ENCODE measurements around the gene MLLT10. TPM values are rescaled to one million over a fixed set of nuclear protein-coding genes. Genes with fewer than 3 reads are reported as not detected.

The MLLT10 gene
- total and polyA plus RNA-seq, 2 experiments from 2014 or later: 16.8 to 34.9 TPM

DNA sequence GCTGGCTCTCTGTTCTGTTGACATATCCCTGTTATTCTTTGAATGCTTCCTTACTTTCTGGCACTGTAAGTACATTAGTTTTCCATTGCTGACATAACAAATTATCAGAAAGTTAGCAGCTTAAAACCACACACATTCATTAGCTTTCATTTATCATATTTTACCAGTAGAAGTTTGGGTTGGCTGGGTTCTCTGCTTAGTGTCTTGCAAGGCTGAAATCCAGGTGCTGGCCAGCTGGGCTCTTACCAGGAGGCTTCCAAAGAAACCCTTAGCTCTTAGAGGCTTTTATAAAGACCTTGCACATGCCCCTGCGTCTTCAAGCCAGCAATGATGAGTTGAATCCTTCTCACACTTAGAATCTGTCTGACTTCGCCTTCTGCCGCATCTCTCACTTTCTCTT is 160.6 kb downstream of the MLLT10 start:
- Histone ChIP-seq H3K4me3 (no peak overlapping the region), H3K4me1 (ENCODE audit: insufficient read depth) (no peaks in the 10 kb centered on the region), H3K9me2 (replicated peaks; ENCODE audit: insufficient read depth) (no peaks in the 10 kb centered on the region), H3K79me2 (peaks cover 25% of the 10 kb centered on the region), H4K20me1 (ENCODE audit: insufficient read depth, poor library complexity, severe bottlenecking) (no peaks in the 10 kb centered on the region), H2AFZ (no peak overlapping the region), H3K36me3 (replicated peaks; ENCODE audit: insufficient read depth, low read depth) (no peaks in the 10 kb centered on the region), H3K27me3 (no peaks in the 10 kb centered on the region), H3K4me2 (no peak overlapping the region), H3K9me3 (ENCODE audit: low read depth) (peaks cover 6% of the 10 kb centered on the region), H3K27ac (no peak overlapping the region)
- TF ChIP-seq EZH2phosphoT487 (IDR thresholded peaks at IDR 0.05; ENCODE audit: low read depth, severe bottlenecking, unreplicated experiment) (no peak), EZH2 (IDR thresholded peaks at IDR 0.05; ENCODE audit: borderline replicate concordance) (no peak)
- TF ChIP-seq, protein P1, sequence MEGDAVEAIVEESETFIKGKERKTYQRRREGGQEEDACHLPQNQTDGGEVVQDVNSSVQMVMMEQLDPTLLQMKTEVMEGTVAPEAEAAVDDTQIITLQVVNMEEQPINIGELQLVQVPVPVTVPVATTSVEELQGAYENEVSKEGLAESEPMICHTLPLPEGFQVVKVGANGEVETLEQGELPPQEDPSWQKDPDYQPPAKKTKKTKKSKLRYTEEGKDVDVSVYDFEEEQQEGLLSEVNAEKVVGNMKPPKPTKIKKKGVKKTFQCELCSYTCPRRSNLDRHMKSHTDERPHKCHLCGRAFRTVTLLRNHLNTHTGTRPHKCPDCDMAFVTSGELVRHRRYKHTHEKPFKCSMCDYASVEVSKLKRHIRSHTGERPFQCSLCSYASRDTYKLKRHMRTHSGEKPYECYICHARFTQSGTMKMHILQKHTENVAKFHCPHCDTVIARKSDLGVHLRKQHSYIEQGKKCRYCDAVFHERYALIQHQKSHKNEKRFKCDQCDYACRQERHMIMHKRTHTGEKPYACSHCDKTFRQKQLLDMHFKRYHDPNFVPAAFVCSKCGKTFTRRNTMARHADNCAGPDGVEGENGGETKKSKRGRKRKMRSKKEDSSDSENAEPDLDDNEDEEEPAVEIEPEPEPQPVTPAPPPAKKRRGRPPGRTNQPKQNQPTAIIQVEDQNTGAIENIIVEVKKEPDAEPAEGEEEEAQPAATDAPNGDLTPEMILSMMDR (IDR thresholded peaks at IDR 0.05; ENCODE audit: poor library complexity): no peak
- WGBS (ENCODE audit: low lambda C conversion rate, missing lambda C conversion rate): 96% methylated on average over 3 of the region's 3 CpGs
- DNase-seq (ENCODE audit: low spot score): no peak

DNA sequence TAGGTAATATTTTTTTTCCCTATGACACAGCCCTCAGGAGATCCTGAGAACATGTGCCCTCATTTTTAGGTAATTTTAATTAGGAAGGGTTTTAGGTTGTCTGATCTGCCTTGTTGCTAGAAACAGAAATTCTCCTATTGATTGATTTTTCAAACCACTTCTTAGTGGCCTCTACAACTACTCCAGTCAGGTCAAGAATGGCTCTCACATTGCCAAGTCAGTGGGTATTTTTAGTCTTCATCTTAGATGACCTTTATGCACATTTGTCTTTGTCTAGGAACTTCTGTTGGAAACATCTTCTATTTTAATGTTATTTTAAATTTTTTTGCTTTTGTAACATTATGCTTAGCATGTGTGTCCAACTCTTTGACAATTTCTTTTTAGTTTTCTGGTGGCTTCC is 162.3 kb downstream of the MLLT10 start:
- Histone ChIP-seq H3K27me3 (no peaks in the 10 kb centered on the region), H3K36me3 (replicated peaks; ENCODE audit: insufficient read depth, low read depth) (no peaks in the 10 kb centered on the region), H3K27ac (no peak overlapping the region), H3K9me2 (replicated peaks; ENCODE audit: insufficient read depth) (no peaks in the 10 kb centered on the region), H3K79me2 (peaks cover 42% of the 10 kb centered on the region), H3K9me3 (ENCODE audit: low read depth) (peaks cover 13% of the 10 kb centered on the region), H3K4me2 (no peak overlapping the region), H2AFZ (no peak overlapping the region), H3K4me3 (no peak overlapping the region), H4K20me1 (ENCODE audit: insufficient read depth, poor library complexity, severe bottlenecking) (no peaks in the 10 kb centered on the region), H3K4me1 (ENCODE audit: insufficient read depth) (no peaks in the 10 kb centered on the region)
- TF ChIP-seq, protein P1 (IDR thresholded peaks at IDR 0.05; ENCODE audit: poor library complexity): no peak
- no peak for TF ChIP-seq EZH2phosphoT487 (IDR thresholded peaks at IDR 0.05; ENCODE audit: low read depth, severe bottlenecking, unreplicated experiment)
- TF ChIP-seq EZH2 (IDR thresholded peaks at IDR 0.05; ENCODE audit: borderline replicate concordance): no peak
- no peak for DNase-seq (ENCODE audit: low spot score)

DNA sequence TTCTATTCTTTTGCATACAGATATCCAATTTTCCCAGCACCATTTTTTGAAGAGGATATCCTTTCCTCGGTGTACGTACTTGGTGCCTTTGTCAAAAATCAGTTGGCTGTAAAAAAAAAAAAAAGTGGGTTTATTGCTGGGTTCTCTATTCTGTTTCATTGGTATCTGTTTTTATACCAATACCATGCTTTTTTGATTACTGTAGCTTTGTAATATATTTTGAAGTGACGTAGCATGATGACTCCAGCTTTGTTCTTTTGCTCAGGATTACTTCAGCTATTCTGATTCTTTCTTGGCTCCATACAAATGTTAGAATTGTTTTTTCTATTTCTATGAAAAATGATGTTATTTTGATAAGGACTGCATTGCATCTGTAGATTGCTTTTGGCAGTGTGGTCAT is 165.5 kb downstream of the MLLT10 start:
- 99% methylated on average over 3 of the region's 3 CpGs for WGBS (ENCODE audit: low lambda C conversion rate, missing lambda C conversion rate)
- DNase-seq (ENCODE audit: low spot score): no peak
- H2AFZ ChIP-seq: no peak overlapping the region
- TF ChIP-seq EZH2phosphoT487 (IDR thresholded peaks at IDR 0.05; ENCODE audit: low read depth, severe bottlenecking, unreplicated experiment) (no peak), EZH2 (IDR thresholded peaks at IDR 0.05; ENCODE audit: borderline replicate concordance) (no peak)
- no peaks in the 10 kb centered on the region for H4K20me1 ChIP-seq (ENCODE audit: insufficient read depth, poor library complexity, severe bottlenecking)
- H3K79me2 ChIP-seq: peaks cover 73% of the 10 kb centered on the region
- H3K27me3 ChIP-seq: no peaks in the 10 kb centered on the region
- H3K4me2 ChIP-seq: no peak overlapping the region
- H3K27ac ChIP-seq: no peak overlapping the region
- H3K36me3 ChIP-seq (replicated peaks; ENCODE audit: insufficient read depth, low read depth): no peaks in the 10 kb centered on the region
- no peaks in the 10 kb centered on the region for H3K4me1 ChIP-seq (ENCODE audit: insufficient read depth)
- no peak overlapping the region for H3K4me3 ChIP-seq
- peaks cover 13% of the 10 kb centered on the region for H3K9me3 ChIP-seq (ENCODE audit: low read depth)
- H3K9me2 ChIP-seq (replicated peaks; ENCODE audit: insufficient read depth): no peaks in the 10 kb centered on the region

DNA sequence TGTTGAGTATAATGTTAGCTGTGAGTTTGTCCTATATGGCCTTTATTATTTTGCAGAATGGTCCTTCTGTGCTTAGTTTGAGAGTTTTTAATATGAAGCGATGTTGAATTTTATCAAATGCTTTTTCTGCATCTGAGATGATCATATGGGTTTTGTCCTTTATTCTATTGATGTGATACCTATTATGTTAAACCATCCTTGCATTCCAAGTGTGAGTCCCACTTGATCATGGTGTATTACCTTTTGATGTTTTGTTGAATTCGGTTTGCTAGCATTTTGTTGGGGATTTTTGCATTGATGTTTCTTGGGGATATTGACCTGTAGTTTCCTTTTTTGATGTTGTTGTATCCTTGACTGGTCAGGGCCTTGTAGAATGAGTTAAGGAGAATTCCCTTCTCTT is 166.4 kb downstream of the MLLT10 start:
- no peak overlapping the region for H3K27ac ChIP-seq
- H3K4me3 ChIP-seq: no peak overlapping the region
- H3K9me2 ChIP-seq (replicated peaks; ENCODE audit: insufficient read depth): no peaks in the 10 kb centered on the region
- H3K36me3 ChIP-seq (replicated peaks; ENCODE audit: insufficient read depth, low read depth): no peaks in the 10 kb centered on the region
- H3K79me2 ChIP-seq: peaks cover 82% of the 10 kb centered on the region
- TF ChIP-seq EZH2 (IDR thresholded peaks at IDR 0.05; ENCODE audit: borderline replicate concordance): no peak
- TF ChIP-seq EZH2phosphoT487 (IDR thresholded peaks at IDR 0.05; ENCODE audit: low read depth, severe bottlenecking, unreplicated experiment): no peak
- TF ChIP-seq, protein P1 (IDR thresholded peaks at IDR 0.05; ENCODE audit: poor library complexity): no peak
- no peak overlapping the region for H2AFZ ChIP-seq
- DNase-seq (ENCODE audit: low spot score): no peak
- no peak overlapping the region for H3K4me2 ChIP-seq
- H3K27me3 ChIP-seq: no peaks in the 10 kb centered on the region
- H4K20me1 ChIP-seq (ENCODE audit: insufficient read depth, poor library complexity, severe bottlenecking): peaks cover 3% of the 10 kb centered on the region
- WGBS (ENCODE audit: low lambda C conversion rate, missing lambda C conversion rate): 94% methylated on average over 2 of the region's 2 CpGs
- peaks cover 13% of the 10 kb centered on the region for H3K9me3 ChIP-seq (ENCODE audit: low read depth)
- no peaks in the 10 kb centered on the region for H3K4me1 ChIP-seq (ENCODE audit: insufficient read depth)

Data from hepatocyte (in vitro differentiated cells).